Fibroblast of skin of left quadriceps (primary cell): ENCODE measurements around the gene GABRB3.

Experiments used
- DNase-seq, 2 experiments: peaks; one replicate each; pipeline ENCODE4 v3.0.0-alpha.2; 2013; ENCODE audit warnings: low read depth in 2 of 2

GABRB3 gene

DNA sequence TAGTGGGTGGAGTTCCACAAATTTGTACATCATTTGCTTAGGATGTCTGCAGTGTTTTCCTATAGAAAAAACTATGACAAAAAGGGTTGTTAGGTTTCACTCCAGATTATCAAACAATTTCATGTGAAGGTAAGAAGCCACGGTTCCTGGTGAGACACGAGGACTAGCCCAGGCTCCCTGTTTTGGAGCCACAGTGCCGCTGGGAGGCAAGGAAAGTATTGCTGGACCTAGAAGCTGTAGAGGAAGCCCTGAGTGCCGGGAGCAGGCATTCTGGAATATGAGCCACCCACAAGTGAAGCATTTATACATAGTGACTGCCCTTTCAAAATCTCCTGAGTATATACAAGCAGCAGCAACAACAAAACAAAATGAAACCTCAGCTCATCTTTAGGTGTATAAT lies 142.0 kb downstream of the GABRB3 start:
- DNase-seq: no peak

DNA sequence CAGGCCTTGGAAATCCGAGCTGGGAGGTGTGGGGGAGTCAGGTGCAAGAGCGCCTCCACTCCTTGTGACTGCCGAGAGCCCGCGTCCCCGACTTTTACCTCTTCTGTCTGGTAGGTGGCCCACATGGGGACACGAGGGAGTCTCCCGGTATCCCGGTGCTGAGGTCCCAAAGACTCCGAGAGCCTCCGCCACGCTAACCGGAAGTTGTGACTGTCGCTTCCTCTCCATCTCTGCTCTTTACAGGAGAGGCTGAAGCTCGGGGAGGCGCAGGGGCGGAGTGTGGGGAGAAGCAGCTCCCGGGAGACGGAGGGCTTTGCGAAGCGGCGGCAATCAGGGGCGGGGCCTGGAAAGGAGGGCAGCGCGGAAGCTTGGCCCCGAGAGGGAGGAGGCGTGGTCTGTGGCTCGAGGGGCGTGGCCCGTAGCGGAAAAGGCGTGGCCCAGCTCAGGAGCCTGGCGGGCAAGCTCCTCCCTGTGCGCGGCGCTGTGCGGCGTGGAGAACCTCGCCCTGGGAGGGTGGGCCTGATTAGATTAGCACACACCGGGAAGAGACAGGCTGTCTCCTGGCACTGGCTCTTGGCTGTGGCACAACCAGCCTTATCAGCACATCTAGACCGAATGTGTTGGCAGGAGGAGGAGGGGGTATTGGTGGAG lies 143.9 kb downstream of the GABRB3 start:
- peak; percentile 22 to 26 for DNase-seq

DNA sequence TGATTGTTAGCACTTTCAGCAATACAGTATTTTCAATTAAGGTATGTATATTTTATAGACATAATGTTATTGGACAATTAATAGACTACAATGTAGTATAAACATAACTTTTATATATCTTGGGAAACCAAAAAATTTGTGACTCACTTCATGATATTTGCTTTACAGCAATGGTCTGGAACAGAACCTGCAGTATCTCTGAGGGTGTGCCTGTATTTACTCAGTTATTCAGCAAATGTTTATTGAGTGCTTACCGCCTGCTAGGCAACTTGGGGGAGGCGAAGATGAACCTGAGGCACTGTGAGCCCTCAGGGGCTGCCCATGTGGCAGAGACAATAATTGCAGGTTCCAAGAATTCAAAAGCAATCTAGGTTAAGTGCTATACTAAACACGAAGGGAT lies 144.8 kb downstream of the GABRB3 start:
- DNase-seq: no peak

DNA sequence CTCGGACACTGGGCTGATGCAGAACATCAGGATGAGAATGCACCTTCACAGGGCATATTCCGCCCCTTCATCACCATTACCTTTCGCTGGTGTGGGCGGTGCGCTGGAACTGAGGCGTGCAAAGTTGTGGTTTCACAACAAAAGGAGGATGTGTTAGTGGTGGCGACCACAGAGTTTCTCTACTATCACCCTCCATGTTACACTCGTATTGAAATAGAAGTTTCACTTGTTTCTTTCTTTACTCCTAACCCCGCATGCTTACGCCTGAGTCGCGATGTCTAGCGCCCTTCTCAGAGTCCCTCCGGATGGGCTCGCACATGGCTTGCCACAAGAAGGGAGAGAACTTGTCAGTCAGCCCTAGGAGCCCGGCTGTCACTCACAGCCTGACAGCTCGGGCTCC lies 148.7 kb downstream of the GABRB3 start:
- no peak for DNase-seq

DNA sequence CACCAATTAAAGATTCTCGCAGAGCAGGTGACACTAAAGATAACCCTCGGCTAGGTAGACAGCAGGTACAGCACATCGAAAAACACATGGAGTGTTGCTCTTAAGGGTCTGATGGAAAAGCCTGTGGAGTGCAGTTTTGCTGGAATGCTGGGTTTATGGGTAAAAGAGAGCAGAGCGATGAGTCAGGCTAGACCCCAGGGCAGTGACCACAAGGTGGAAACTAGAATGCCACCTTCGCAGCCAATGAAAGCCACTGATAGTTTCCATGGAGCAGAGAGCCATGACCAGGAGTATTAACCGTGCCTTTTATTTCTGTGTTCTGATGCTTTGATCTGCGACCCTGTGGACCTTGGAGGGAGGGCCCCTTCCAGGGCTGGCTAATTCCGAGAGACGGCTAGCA lies 149.8 kb downstream of the GABRB3 start:
- DNase-seq: no peak

DNA sequence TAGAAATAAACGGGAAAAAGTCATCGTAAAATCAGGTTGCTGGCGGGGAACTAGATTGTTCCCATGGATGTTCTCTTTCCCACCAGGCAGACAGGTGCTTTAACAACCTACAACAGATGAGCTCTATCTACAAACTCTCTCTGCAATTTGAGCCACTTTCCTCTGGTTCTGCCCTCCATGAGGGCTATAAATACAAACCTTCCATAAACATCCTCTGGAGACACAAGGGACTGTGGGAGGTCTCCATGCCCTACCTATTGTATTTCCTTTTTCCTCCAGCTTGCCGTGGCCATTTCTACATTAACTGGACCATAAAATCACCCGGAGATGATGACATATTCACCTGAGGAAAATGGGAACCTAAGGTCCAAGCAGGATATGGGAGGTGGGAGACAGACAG lies 151.1 kb downstream of the GABRB3 start:
- no peak for DNase-seq

DNA sequence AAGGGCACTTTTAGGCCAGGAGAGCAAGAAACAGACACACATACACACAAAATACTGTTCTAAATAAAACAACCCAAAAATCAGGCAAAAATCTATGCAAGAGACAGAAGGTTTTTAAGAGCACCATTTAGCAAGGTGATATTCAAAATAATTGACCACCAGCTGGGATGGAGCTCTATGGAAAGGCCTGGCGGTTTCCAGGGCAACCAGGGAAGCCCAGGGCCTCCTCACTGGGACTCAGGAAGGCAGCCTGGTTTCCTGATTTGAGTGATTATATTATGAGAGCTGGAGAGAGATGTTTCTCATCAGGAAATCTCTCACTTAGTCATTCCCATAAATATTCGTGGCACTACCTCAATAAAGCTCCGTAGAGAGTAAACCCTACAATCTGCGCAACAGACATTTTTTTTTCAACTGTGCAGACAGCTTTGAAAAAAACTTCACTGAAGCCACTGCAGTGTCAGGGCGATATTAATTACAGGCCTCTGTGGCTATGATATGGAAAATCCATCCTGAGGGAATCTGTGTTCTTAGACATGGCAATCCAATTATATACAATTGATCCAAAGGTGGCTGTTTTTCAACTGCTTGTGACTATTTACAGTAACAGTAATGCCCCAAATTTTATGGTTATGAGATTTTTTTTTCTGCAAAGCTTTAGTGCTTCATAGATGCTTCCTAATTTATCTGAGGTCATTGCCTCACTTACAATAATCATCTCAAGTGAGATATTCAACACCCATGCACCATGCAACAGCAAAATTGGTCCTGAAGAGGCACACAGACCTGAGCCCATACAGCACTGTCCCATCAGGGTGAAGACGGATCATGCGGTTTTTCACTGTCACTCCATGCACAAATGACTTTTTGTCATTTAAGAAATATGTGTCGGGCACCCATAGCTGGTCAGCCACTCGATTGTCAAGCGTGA lies 152.1 kb downstream of the GABRB3 start:
- DNase-seq: peak in 1 of 2 experiments; percentile 3

DNA sequence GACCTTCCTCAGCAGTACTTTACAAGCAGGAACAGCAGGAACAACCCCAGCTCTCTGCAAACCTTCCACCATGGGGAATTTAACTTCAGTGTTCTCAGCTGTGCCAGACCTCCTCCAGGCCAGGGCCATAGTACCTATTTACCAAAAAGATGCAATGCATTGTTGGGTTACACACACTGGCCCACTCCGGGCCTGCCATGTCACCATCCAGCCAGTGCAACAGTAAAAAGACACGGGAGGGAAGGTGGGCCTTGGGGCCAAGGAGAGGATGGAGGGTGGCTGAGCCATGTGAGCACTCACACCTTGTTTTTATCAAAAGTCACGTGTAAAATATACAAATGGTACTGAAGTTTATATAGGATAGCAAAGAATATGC lies 157.0 kb downstream of the GABRB3 start:
- DNase-seq: no peak

DNA sequence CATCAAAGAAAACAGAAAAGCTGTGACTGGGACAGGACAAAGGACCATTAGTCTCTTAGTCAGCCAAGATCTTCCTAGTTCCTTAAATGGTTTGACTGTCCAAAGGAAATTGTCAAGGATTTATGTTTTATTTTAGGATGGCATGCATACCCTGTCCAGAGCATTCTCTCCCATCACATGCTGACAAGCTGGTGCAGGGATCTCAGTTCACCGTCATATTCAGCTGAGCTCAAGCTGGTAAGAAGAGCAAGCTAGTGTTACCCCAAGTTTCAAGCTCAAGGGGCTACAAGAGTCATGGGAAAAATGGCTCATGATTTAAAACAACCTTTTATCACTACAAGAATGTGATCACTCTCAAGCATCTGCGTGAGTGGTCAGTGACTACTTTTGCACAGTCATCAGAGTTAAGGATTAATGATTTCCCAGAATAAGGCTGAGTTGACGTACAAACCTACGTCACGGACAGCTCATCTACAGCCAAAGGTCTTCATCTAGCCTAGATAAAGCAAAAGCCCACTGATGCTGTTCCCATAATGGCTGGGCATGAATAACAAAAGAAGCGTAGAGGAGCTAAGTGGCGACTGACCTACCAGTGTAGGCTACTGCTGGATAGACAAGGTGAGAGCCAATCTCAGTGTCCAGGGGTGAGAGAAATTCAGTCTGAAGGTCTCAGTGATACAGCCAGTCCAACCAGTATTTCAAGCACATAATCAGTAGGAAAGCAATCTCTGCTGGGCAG lies 157.5 kb downstream of the GABRB3 start:
- DNase-seq: no peak

DNA sequence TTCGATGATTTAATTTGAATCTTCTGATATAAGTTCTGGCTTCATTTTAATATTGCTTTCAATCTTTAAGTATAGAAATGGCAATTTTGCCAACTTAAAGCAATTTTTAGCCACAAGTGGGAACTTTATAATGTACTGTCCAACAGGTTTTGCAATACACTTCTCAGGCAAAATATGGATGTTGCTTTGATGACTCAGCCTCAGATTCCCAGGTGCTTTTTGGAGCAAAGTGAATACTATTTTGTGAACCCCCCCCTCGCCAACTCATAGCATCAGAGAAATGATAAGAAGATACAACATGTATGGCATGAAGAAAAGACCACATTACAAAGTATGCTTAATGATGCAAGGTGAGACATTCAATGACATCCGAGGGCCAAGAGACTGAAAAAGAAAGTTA lies 158.1 kb downstream of the GABRB3 start:
- DNase-seq: no peak

DNA sequence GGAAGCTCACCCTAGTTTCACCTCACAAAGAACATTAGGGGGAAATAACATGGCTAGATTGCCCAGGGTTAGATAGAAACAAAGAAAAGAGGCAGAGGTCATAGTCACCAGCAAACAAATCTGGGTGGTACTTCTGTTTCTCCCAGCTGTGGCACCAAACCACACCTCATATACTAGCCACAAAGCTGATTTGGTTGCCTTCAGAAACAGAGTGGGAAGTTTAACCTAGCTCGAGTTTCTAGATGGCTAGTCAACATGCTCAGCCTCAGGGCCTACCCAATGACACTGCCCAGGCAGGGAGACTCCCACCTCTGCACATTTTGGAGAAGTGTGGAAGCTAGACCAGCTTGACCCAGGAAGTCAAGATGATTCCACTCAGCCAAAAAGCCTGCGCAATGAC lies 174.2 kb downstream of the GABRB3 start:
- no peak for DNase-seq

DNA sequence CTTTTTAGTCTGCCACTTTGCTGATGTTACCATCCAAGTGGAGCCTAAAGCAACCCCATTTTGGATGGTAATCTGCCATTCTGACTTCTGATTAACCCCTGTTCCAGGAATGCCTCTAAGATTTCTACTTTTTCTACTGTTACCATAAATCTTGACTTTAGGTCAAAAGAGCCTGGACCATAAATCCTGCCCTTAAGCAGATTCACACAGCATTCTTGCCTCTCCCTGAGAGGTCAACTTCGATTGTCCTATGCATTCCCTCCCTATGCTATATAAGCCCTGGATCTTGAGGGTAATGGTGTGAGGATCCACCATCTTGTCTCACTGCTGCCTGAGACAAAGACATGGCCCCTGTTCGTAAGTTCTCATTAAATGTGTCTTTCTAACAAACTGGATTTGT lies 177.3 kb downstream of the GABRB3 start:
- no peak for DNase-seq

DNA sequence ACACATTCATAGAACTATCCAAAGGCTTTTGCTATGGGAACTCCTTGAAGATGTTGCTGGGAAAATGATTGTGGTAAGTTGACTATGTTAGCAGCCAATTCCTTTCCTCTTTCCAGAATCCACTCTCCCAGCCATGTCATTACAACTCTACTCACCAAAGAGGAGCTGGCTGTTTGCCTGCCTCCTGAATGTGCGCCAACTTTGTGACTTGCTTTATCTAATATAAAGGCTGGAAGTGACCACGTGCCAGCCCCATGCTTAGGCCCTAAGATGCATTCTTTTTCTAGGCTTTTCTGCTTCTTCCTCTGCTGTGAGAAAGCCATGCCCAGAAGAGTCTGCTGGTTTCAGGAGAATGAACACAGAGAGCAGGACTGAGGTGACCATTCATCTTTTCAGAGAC lies 182.2 kb downstream of the GABRB3 start:
- DNase-seq: no peak

DNA sequence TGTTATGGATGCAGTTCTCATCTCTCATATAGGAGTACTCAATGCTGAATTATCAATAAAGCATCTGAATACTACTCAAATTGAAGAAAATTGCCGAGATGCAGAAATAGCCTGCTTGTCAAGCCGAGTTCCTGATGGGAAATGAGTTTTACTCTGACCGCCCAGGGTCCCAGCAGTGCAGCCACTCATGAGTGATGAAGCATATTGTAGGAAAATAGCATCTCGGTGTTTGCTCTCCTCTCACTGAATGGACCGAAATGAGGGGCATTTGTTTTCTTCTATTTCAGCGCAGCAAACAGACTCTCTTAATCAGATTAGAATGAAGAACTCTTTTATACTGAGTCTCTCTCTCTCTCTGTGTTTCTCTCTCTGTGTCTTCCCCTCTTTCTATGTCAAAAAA lies 190.0 kb downstream of the GABRB3 start:
- no peak for DNase-seq

DNA sequence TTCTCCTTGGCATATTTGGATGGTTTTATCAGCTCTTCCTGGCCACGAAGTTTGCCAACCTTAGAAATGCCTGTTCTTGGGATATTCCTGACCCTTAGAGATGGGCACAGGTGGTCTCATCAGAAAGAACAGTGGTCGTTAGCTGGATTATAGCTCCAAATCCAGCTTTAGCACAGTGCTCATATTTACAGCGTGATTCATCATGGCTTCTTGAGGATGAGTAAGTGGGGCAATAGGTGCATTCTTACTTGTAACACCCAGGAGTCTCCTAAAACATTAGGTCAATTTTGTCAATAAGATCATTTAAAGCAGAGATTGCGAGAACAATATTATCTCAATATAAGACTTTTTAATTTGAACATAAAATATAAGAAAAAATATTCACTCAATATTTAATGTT lies 191.9 kb downstream of the GABRB3 start:
- DNase-seq: no peak

DNA sequence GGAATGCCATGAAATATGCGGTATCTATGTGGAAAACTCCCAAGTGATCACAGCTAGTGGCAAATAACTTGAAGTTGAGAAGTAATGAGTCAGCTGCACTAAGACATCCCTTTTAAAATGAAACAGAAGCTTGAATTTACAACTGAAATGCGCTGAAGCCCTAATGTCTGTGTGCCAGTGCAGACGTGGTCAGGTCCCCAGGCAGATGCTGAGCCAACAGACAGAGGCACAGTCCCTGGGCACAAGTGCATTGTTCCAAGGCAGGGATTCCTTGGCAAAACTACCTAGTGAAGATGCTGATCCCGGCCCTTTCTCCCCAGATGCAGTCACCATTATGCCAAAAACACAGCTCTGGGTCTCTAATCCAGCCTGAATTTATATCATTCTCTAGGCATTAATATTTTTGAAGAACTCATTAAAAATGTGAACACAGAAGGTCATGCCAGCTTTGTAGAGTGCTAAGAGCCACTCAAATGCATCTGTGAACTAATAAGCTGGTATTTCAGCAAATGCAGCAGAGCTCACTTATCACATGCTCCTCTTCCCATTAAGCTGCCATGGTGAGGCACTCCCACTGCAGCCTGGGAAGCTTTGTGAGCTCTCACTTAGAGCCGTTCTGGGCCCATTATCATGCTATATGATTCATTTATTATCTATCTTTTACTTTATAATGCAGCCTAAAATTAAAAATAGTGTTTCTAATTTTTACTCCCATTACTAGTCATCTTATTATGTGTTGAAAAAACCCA lies 200.1 kb downstream of the GABRB3 start:
- DNase-seq: no peak

DNA sequence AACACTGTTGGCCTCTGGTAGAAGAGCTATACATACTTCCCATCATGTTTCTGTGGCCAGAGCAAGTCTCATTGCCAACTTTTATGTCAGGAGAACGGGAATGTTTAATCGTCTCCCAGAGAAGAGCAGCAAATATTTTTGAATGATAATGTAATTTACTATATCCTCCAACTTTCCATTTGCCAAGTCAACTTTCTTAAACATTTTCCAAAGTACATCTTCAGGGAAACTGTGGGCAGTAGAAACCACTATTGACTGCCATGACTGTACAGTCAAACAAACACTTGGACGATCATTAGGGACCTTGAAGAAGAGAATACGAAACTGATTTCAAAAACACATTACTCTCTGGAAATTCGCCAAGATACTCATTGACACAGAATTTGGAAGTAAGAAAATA lies 201.5 kb downstream of the GABRB3 start:
- no peak for DNase-seq

DNA sequence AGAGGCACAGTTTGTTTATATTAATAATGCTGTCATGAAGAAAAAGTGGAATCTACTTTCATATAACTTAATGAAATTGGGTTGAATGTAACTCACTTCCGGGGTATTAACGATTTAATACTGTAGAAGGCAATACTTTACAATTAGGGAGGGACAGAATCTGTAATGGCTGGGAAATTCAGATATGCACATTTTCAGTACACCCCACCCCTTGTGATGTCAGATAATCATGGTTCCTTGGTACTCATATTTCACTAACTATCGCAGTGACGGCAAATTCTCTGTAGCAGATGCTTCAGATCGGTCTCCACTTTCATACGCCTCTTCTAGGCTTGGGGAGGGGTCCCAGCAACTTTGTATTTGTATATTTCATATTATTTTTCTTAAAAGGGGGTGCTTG lies 207.3 kb downstream of the GABRB3 start:
- no peak for DNase-seq

DNA sequence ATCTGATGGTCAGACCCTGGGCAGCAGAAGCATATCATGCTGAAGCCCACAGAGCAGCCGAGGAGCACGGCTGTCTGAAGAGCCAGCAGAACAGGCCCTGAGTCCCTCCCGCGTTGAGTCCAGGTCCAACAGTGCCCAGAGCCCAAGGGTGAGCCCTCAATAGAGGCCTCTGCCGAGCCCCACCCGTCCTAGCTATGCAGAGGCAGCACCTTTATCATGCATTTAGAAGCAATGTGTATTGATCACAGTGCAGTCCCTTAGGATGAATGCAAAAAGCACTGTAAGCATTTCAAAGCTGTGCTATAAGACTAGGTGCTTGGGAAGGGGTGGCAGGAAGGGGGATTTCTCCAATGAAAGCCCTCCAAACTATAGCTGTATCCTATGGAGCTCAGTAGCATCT lies 208.5 kb downstream of the GABRB3 start:
- DNase-seq: no peak

DNA sequence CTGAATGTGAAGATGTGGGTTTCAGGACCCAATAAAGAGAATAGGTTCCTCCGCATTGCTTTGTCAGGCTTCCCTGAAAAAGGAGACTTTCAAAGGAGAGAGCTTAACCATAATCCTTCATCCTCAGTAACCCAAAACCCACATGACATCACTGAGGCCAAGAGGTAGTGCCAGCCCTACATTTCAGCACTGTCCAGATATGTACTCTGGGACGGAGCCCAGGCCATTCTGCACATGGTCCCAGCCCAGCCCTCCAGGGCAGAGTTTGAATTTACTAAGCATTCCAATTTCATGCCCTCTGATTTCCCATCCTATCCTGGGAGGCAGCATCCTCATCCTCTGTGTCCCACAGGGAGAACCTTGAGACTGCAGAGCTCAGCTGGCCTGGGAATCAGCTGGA lies 210.5 kb downstream of the GABRB3 start:
- no peak for DNase-seq

DNA sequence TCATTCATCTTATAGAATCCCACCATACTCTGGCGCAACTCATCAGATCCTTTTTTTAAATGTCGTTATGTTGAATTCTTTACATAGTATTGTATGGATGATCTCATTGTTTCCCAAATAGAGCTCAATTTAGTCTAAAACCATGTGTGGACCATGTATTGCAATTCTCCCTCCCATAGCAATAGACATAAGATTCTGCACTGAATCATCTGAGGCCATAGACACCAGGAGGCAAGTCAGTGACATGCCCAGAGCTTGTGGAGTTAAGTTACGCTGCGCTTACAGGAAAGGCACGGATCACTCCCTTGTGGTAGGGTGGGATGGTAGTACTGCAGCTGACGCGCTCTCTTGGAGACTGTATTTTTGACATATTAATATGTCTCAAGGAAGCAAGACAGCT lies 211.0 kb downstream of the GABRB3 start:
- peak; percentile 39 to 45 for DNase-seq

DNA sequence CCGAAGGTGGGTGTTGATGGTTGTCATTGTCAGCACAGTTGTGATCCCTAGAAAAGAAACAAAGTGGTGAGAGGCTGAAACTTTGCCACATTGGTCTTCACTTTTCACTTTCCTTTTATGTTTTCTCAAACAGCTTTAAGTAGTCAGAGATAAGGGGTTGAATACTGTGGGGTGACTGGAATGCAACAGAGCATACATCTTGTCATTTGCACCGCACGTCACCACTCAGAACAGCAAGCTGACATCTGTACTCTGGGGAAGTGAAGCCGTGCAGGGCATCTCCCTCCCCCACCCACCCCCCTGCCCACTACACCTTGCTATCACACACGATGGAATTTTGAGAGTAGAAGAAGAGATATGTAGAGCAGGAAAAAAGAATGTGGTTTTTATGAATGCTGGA lies 211.7 kb downstream of the GABRB3 start:
- DNase-seq: no peak
